Transverse colon (tissue), 3 donors: ENCODE results near the gene DNAJC11.

Source experiments
- EP300 ChIP-seq: sonication (generic); formaldehyde crosslinking; IDR thresholded peaks from one replicate; pipeline ENCODE4 v1.6.1; 2017; ENCODE audit warnings: antibody characterized with exemption, low read depth
- TF ChIP-seq, protein P1 (sequence below), 5 experiments: fragments of 200-600 bp in 3 of 5; fragments of 450-650 bp in 2 of 5; sonication (generic) in 3 of 5; IDR thresholded peaks; 1 replicate in 2 of 5; 2 replicates in 3 of 5; pipeline ENCODE4 v1.5.1; 2016 to 2017; ENCODE audit warnings: antibody characterized with exemption in 5 of 5, inconsistent platforms in 3 of 5, mild to moderate bottlenecking in 2 of 5, moderate library complexity in 1 of 5

DNA sequence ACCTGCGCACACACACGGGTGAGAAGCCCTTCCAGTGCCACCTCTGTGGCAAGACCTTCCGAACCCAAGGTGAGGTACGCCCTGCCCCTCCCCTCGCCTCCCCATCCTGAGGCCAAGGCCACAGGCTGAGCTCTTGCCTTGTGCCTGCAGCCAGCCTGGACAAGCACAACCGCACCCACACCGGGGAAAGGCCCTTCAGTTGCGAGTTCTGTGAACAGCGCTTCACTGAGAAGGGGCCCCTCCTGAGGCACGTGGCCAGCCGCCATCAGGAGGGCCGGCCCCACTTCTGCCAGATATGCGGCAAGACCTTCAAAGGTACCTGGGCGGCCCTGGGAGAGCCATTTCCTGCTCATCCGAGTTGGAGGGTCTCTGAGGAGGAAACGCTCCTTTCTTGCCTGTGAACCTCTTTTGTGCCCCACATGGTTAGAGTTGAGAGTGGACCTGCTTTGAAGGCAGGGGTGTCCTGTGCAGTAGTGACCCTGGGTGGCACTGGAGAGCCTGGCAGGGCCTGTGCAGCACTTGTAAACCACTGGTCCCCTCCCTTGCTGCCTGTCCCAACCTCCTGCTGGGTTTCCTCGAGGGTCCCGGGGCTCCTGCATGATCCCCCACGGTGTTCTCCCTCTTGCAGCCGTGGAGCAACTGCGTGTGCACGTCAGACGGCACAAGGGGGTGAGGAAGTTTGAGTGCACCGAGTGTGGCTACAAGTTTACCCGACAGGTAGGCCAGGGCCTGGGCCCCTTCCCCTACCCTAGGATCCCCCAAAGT is 113.3 kb downstream of the DNAJC11 start:
- TF ChIP-seq, protein P1, sequence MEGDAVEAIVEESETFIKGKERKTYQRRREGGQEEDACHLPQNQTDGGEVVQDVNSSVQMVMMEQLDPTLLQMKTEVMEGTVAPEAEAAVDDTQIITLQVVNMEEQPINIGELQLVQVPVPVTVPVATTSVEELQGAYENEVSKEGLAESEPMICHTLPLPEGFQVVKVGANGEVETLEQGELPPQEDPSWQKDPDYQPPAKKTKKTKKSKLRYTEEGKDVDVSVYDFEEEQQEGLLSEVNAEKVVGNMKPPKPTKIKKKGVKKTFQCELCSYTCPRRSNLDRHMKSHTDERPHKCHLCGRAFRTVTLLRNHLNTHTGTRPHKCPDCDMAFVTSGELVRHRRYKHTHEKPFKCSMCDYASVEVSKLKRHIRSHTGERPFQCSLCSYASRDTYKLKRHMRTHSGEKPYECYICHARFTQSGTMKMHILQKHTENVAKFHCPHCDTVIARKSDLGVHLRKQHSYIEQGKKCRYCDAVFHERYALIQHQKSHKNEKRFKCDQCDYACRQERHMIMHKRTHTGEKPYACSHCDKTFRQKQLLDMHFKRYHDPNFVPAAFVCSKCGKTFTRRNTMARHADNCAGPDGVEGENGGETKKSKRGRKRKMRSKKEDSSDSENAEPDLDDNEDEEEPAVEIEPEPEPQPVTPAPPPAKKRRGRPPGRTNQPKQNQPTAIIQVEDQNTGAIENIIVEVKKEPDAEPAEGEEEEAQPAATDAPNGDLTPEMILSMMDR (IDR thresholded peaks at IDR 0.05), result no peak
- TF ChIP-seq EP300, result no peak
